HepG2 (cell line): ENCODE measurements around the gene PDSS2. TPM values are rescaled to one million over a fixed set of nuclear protein-coding genes. Genes with fewer than 3 reads are reported as not detected.

Source experiments
- ATAC-seq: fragments of 200-7000 bp; cut with Tn5 transposase; 3 replicates; pipeline ENCODE4 v1.9.1; 2020; ENCODE audit warnings: mild to moderate bottlenecking, moderate library complexity
- BruUV-seq: library from RNA; stranded (reverse); fragments of 400-500 nt; replicated peaks from 2 replicates; lab custom pipeline; 2021; lab: Mats Ljungman, UMichigan
- CTCF ChIA-PET: fragments of 300-600 bp; formaldehyde crosslinking; extraction: SDS; loops from one replicate; lab custom pipeline; 2021; ENCODE audit warnings: low total read pairs, inconsistent platforms, low intra/inter-chr PET ratio; lab: Yijun Ruan, JAX
- POLR2A ChIA-PET: fragments of 350-600 bp; sonication (Branson Sonifier 250); formaldehyde crosslinking; loops from one replicate; lab custom pipeline; 2020; ENCODE audit warnings: antibody characterized with exemption, inconsistent platforms; lab: Yijun Ruan, JAX
- DNase-seq: peaks from one replicate; pipeline ENCODE4 v3.0.0-alpha.2; 2015; ENCODE audit warnings: low spot score
- FAIRE-seq: peaks from 3 replicates; lab custom pipeline; 2011; peaks lifted over from hg19 to GRCh38; lab: Jason Lieb, UNC
- H2AFZ ChIP-seq: one replicate; pipeline ENCODE4 v1.6.1; 2011; ENCODE audit warnings: low read length, inconsistent platforms
- H3K27ac ChIP-seq: fragments of 300-600 bp; 3 replicates; pipeline ENCODE4 v1.8.0; 2011; ENCODE audit warnings: mixed run types, mild to moderate bottlenecking, mixed read lengths, low read length, inconsistent platforms; ENCODE audit not compliant: insufficient read depth; ENCODE audit errors: extremely low read length
- H3K27me3 ChIP-seq, 2 experiments: fragments of 200-600 bp in 1 of 2; 2 replicates in 1 of 2; 3 replicates in 1 of 2; pipeline versions ENCODE4 v1.6.0 to v1.8.0; 2011; ENCODE audit warnings: low read length in 2 of 2, mild to moderate bottlenecking in 2 of 2, moderate library complexity in 2 of 2, inconsistent platforms in 1 of 2; ENCODE audit not compliant: insufficient read depth in 2 of 2, control insufficient read depth in 1 of 2
- H3K36me3 ChIP-seq, 2 experiments: fragments of 200-600 bp in 1 of 2; replicated peaks in 1 of 2; 2 replicates in 1 of 2; 3 replicates in 1 of 2; pipeline versions ENCODE4 v1.5.1 to v1.8.0; 2011; ENCODE audit warnings: low read length in 2 of 2, inconsistent platforms in 1 of 2; ENCODE audit not compliant: insufficient read depth in 2 of 2, control insufficient read depth in 1 of 2
- H3K4me1 ChIP-seq: 2 replicates; pipeline ENCODE4 v1.5.1; 2012; ENCODE audit warnings: low read length, inconsistent platforms; ENCODE audit not compliant: insufficient read depth
- H3K4me2 ChIP-seq: 2 replicates; pipeline ENCODE4 v1.6.0; 2011; ENCODE audit warnings: low read depth, low read length, inconsistent platforms
- H3K4me3 ChIP-seq, 3 experiments: fragments of 200-600 bp in 1 of 3; sonication (generic), shearing (Covaris generic) in 1 of 3; replicated peaks in 1 of 3; 2 replicates each; pipeline ENCODE4 v1.5.1; 2011 to 2016; ENCODE audit warnings: low read length in 3 of 3, inconsistent platforms in 2 of 3, low read depth in 2 of 3, mild to moderate bottlenecking in 2 of 3, control low read depth in 1 of 3, mixed read lengths in 1 of 3; ENCODE audit not compliant: insufficient read depth in 1 of 3
- H3K79me2 ChIP-seq: one replicate; pipeline ENCODE4 v1.6.1; 2011; ENCODE audit warnings: low read length, inconsistent platforms; ENCODE audit not compliant: insufficient read depth
- H3K9ac ChIP-seq: 2 replicates; pipeline ENCODE4 v1.6.0; 2011; ENCODE audit warnings: mild to moderate bottlenecking, low read depth, low read length, inconsistent platforms; ENCODE audit not compliant: insufficient read depth
- H3K9me3 ChIP-seq: 2 replicates; pipeline ENCODE4 v1.5.1; 2012; ENCODE audit warnings: mild to moderate bottlenecking, low read length
- H4K20me1 ChIP-seq: 2 replicates; pipeline ENCODE4 v1.6.0; 2011; ENCODE audit warnings: inconsistent platforms, mild to moderate bottlenecking, low read length, moderate library complexity; ENCODE audit not compliant: insufficient read depth
- CBX2 ChIP-seq, 2 experiments: fragments of 200-600 bp in 1 of 2; sonication (generic); formaldehyde crosslinking in 1 of 2; IDR thresholded peaks; 2 replicates each; pipeline versions ENCODE4 v1.7.0 to v1.8.1; 2018 to 2022; ENCODE audit warnings: low read depth in 2 of 2, low read length in 1 of 2, mild to moderate bottlenecking in 1 of 2, missing genetic modification reagents in 1 of 2
- CCDC6 ChIP-seq: sonication (generic); formaldehyde crosslinking; IDR thresholded peaks from 2 replicates; pipeline ENCODE4 v1.8.1; 2022; ENCODE audit warnings: mild to moderate bottlenecking, missing genetic modification reagents, moderate library complexity
- EP300 ChIP-seq, 3 experiments: sonication (generic) in 1 of 3; formaldehyde crosslinking in 1 of 3; IDR thresholded peaks; 2 replicates each; pipeline versions ENCODE4 v1.5.1 to v1.6.1; 2011 to 2020; ENCODE audit warnings: low read depth in 2 of 3, low read length in 2 of 3, borderline replicate concordance in 1 of 3, improper control_type of control experiment in 1 of 3, mild to moderate bottlenecking in 1 of 3, missing genetic modification reagents in 1 of 3, moderate library complexity in 1 of 3
- ISX ChIP-seq: sonication (generic); formaldehyde crosslinking; conservative IDR thresholded peaks from 2 replicates; pipeline ENCODE4 v1.5.0; 2020; ENCODE audit warnings: missing genetic modification reagents
- LCORL ChIP-seq, 2 experiments: fragments of 450-650 bp in 1 of 2; sonication (generic) in 1 of 2; formaldehyde crosslinking in 1 of 2; IDR thresholded peaks; 2 replicates each; pipeline versions ENCODE4 v1.5.0 to v1.6.1; 2017 to 2020; ENCODE audit warnings: antibody characterized with exemption in 1 of 2, missing genetic modification reagents in 1 of 2
- PCBP1 ChIP-seq: fragments of 200-400 bp; formaldehyde crosslinking; IDR thresholded peaks from 2 replicates; pipeline ENCODE4 v1.6.1; 2017; ENCODE audit warnings: mild to moderate bottlenecking, low read depth, low read length, borderline replicate concordance
- RARA ChIP-seq: IDR thresholded peaks from 2 replicates; pipeline ENCODE4 v1.6.1; 2016; ENCODE audit warnings: missing genetic modification reagents, missing compliant biosample characterization
- SIX4 ChIP-seq: sonication (generic); formaldehyde crosslinking; IDR thresholded peaks from 2 replicates; pipeline ENCODE4 v1.4.0; 2020; ENCODE audit warnings: missing genetic modification reagents
- SNAPC2 ChIP-seq: sonication (generic); formaldehyde crosslinking; IDR thresholded peaks from 2 replicates; pipeline ENCODE4 v1.8.1; 2022; ENCODE audit warnings: mild to moderate bottlenecking, missing genetic modification reagents
- SOX6 ChIP-seq, 2 experiments: fragments of 450-650 bp in 1 of 2; sonication (generic) in 1 of 2; formaldehyde crosslinking in 1 of 2; IDR thresholded peaks; 2 replicates each; pipeline versions ENCODE4 v1.4.0 to v1.6.1; 2017 to 2020; ENCODE audit warnings: antibody characterized with exemption in 1 of 2, mild to moderate bottlenecking in 1 of 2, missing genetic modification reagents in 1 of 2
- ZFP62 ChIP-seq: sonication (generic); formaldehyde crosslinking; IDR thresholded peaks from 2 replicates; pipeline ENCODE4 v1.4.0; 2020; ENCODE audit warnings: missing genetic modification reagents
- ZIK1 ChIP-seq: sonication (generic); formaldehyde crosslinking; IDR thresholded peaks from 2 replicates; pipeline ENCODE4 v1.5.0; 2020; ENCODE audit warnings: mild to moderate bottlenecking, low read depth, missing genetic modification reagents, borderline replicate concordance
- ZNF34 ChIP-seq: sonication (generic); formaldehyde crosslinking; IDR thresholded peaks from 2 replicates; pipeline ENCODE4 v1.4.0; 2020; ENCODE audit warnings: mild to moderate bottlenecking, missing genetic modification reagents, borderline replicate concordance
- ZNF678 ChIP-seq: sonication (generic); formaldehyde crosslinking; IDR thresholded peaks from 2 replicates; pipeline ENCODE4 v1.4.0; 2020; ENCODE audit warnings: mild to moderate bottlenecking, missing genetic modification reagents
- ZNF746 ChIP-seq: sonication (generic); formaldehyde crosslinking; IDR thresholded peaks from 2 replicates; pipeline ENCODE4 v1.8.0; 2022; ENCODE audit warnings: mild to moderate bottlenecking, missing genetic modification reagents
- WGBS: methylation state at CpG from one replicate; pipeline ENCODE4 v1.1.6; 2017; ENCODE audit warnings: low lambda C conversion rate; 5-methylcytosine and 5-hydroxymethylcytosine counted together
- in situ Hi-C: cut with HindIII; loops from 2 replicates; pipeline ENCODE4 v1.10.0; 2017; ENCODE audit warnings: low pct_unique_long_range_greater_than_20kb; ENCODE audit not compliant: extremely low pct_ligation_motif_present
- intact Hi-C: fragments of 100-400 bp; cut with micrococcal nuclease; formaldehyde crosslinking; loops from one replicate; pipeline ENCODE4 v1.10.0; 2022; ENCODE audit not compliant: unreplicated experiment
- polyA plus RNA-seq, 8 experiments: library from polyadenylated mRNA; depleted of rRNA in 3 of 8; stranded (reverse) in 7 of 8; unstranded in 1 of 8; fragments of >200 nt; fragmentation: Illumina TruSeq in 4 of 8; extraction: Trizol in 4 of 8; gene quantifications; 2 replicates each; pipeline versions ENCODE4 v1.2.1 to v1.2.3, GENCODE V29; 2011 to 2016; ENCODE audit warnings: low read depth in 4 of 8, missing spikeins in 1 of 8, mixed read lengths in 1 of 8; ENCODE audit not compliant: insufficient read depth in 1 of 8
- total RNA-seq, 5 experiments: library from RNA; depleted of rRNA; stranded (reverse); fragments of >200 nt; fragmentation: Illumina TruSeq; extraction: Trizol; gene quantifications; 2 replicates each; pipeline ENCODE4 v1.2.3, GENCODE V29; 2016; ENCODE audit warnings: low read depth in 1 of 5
- TF ChIP-seq, protein P1 (sequence below): sonication (generic); formaldehyde crosslinking; IDR thresholded peaks from 2 replicates; pipeline ENCODE4 v1.4.0; 2020; ENCODE audit warnings: missing genetic modification reagents
- TF ChIP-seq, protein P2 (sequence below): sonication (generic); formaldehyde crosslinking; IDR thresholded peaks from 2 replicates; pipeline ENCODE4 v1.4.0; 2020; ENCODE audit warnings: missing genetic modification reagents

Gene PDSS2
- total and polyA plus RNA-seq, 2 of the 13 experiments (the other 11 are each of a cell fraction or from before 2014, with no cell fraction given) = 16.2 to 17.0 TPM

DNA sequence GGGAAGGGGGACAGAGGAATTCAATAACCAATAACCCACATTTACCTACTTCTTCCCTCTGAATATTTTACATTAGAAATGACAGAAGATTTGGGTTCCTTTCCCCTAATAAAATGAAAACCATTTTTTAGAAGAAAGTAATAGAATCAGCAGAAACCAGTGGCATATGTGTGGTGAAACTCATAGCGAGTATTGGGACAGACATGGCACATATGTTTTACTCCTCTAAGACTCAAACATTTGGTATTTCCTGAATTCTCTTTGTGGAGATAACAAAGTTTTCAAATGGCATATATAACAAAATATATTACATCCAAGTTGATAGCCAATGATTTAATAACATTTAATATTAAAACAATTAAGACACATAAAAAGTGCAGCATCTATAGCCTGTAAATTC lies 331.2 kb downstream of the PDSS2 start:
- Histone ChIP-seq H3K79me2 (no peaks in the 10 kb centered on the region), H3K9me3 (no peaks in the 10 kb centered on the region), H3K4me2 (no peak overlapping the region), H4K20me1 (no peaks in the 10 kb centered on the region), H3K36me3 (no peaks in the 10 kb centered on the region), H3K27ac (no peak overlapping the region), H3K27me3 (no peaks in the 10 kb centered on the region), H2AFZ (no peak overlapping the region), H3K4me3 (no peak overlapping the region), H3K9ac (no peak overlapping the region), H3K4me1 (peaks cover 42% of the 10 kb centered on the region)
- no peak for ATAC-seq
- intact Hi-C loops (no loop called here), in situ Hi-C loops (no loop called here)
- BruUV-seq = no TSS peak
- 90% methylated on average over 1 of the region's 1 CpG for WGBS
- TF ChIP-seq ZFP62 (no peak), ZNF678 (no peak), ISX (CRISPR knock-in tag) (no peak), RARA (CRISPR knock-in tag) (no peak), SNAPC2 (CRISPR knock-in tag) (no peak), SIX4 (CRISPR knock-in tag) (no peak), ZNF746 (CRISPR knock-in tag) (no peak), PCBP1 (no peak), CCDC6 (CRISPR knock-in tag) (no peak), SOX6 (IDR thresholded peaks at IDR 0.05) (no peak), SOX6 (CRISPR knock-in tag; IDR thresholded peaks at IDR 0.05) (no peak), ZNF34 (no peak), ZIK1 (CRISPR knock-in tag) (no peak), LCORL (IDR thresholded peaks at IDR 0.05) (no peak), LCORL (CRISPR knock-in tag; IDR thresholded peaks at IDR 0.05) (no peak), CBX2 (IDR thresholded peaks at IDR 0.05; ENCODE audit: low read depth, low read length) (no peak), CBX2 (CRISPR knock-in tag; IDR thresholded peaks at IDR 0.05; ENCODE audit: low read depth) (no peak), EP300 (IDR thresholded peaks at IDR 0.05; ENCODE audit: low read depth in 2 of 2, low read length in 2 of 2) (no peak), EP300 (CRISPR knock-in tag; IDR thresholded peaks at IDR 0.05; ENCODE audit: borderline replicate concordance) (no peak)
- TF ChIP-seq, protein P1, sequence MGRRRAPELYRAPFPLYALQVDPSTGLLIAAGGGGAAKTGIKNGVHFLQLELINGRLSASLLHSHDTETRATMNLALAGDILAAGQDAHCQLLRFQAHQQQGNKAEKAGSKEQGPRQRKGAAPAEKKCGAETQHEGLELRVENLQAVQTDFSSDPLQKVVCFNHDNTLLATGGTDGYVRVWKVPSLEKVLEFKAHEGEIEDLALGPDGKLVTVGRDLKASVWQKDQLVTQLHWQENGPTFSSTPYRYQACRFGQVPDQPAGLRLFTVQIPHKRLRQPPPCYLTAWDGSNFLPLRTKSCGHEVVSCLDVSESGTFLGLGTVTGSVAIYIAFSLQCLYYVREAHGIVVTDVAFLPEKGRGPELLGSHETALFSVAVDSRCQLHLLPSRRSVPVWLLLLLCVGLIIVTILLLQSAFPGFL (CRISPR knock-in tag) = no peak
- TF ChIP-seq, protein P2, sequence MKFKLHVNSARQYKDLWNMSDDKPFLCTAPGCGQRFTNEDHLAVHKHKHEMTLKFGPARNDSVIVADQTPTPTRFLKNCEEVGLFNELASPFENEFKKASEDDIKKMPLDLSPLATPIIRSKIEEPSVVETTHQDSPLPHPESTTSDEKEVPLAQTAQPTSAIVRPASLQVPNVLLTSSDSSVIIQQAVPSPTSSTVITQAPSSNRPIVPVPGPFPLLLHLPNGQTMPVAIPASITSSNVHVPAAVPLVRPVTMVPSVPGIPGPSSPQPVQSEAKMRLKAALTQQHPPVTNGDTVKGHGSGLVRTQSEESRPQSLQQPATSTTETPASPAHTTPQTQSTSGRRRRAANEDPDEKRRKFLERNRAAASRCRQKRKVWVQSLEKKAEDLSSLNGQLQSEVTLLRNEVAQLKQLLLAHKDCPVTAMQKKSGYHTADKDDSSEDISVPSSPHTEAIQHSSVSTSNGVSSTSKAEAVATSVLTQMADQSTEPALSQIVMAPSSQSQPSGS = no peak
- DNase-seq = no peak
- ChIA-PET CTCF (no interaction called here), POLR2A (interaction anchor here (2.2 kb wide), 1 partner anchor 12 kb away, joined by 10 read pairs; the partner anchor contains the start of gene BEND3)
- FAIRE-seq = no peak
